ENCODE results near the gene ASB1.

Gene ASB1

GRCh38 chr2:238498188-238498587 lies 71.5 kb downstream of the ASB1 start:
- no peak for DNase-seq

DNA sequence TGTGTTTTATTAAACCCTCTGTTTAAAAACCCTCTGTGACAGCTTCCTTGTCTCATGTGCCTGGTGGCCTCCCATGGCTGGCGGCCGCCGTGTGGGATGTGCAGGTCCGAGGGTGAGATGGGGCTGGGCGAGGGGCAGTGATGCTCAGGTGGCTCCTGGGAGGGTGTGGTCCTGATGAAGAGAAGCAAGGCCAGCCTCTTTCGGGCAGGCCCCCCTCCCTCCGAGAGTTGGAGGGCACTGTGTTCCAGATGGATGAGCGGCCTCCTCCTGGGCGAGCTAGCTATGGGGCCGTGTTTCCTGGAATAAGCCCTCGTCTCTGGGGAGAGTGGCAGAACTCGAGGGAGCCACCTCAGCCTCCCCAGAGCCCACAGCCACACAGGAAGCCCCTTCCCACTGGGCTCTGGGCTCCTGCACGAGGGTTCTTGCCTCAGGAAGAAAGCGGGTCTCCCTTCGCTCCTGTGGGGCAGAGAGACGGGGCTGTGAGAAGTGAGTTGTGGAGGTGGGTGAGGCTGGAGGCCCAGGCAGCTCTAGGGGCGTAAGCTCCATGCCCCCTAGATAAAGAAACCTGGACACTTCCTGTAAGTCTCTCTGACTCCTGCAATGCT lies 72.1 kb downstream of the ASB1 start:
- no peak for DNase-seq

DNA sequence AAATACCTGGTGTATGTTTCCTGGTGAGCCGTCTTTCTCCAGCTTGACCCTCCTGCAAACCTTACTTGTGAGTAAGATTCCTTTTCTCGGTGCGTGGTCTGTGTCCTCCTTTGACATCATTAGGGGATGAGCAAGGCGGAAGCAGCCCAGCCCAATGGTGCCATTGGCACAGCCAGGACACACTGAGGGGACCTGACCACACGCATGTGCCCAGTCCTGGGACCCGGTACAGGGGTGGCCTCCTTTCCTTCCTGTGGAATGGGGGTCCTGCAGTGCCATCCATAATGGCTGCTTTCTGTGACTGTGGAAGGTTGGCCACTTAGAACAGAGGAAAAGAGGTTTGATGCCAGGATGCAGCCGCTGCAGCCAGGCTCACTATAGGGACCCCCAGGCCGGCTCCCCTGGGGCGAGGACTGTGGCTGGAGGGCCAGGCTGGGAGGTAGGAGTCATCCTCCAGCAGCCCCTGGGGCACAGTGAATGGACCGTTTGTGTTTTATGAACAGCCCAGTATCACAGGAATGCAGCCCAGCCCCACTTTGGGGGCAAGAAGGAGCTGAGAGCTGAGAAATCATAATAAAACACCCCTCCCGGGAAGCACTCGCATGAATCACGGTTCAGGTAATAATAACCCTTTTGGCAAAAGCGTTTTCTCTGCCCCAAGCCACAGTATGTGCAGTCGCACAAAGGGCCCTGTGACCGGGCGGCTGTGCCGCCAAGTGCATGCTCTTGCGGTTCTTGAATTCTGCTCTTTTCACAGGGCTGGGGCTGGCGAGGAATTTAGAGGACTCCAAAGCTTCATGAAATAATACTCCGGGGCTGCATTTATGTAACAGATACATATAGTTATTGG lies 73.2 kb downstream of the ASB1 start:
- no peak for DNase-seq

GRCh38 chr2:238501311-238501710 lies 74.6 kb downstream of the ASB1 start:
- no peak for DNase-seq
